GM12892 (cell line): Measurements from ENCODE around the gene MTURN.

Source experiments
- POLR2A ChIP-seq: IDR thresholded peaks from 2 replicates; pipeline ENCODE4 v1.6.1; 2011; ENCODE audit warnings: low read depth, low read length, control low read depth
- POLR2AphosphoS5 ChIP-seq: IDR thresholded peaks from 2 replicates; pipeline ENCODE4 v1.6.1; 2011; ENCODE audit warnings: low read depth, low read length, control low read depth

GRCh38 chr7:30136117-30136731 lies 1.4 kb downstream of the MTURN start:
- TF ChIP-seq POLR2AphosphoS5 (no peak), POLR2A (no peak)
